H9 (cell line): ENCODE results near the gene ROBO2. TPM values are rescaled to one million over a fixed set of nuclear protein-coding genes. Genes with fewer than 3 reads are reported as not detected.

Experiments used
- DNase-seq: peaks from one replicate; pipeline ENCODE4 v3.0.0-alpha.2; 2017
- H2AFZ ChIP-seq: one replicate; pipeline ENCODE4 v1.6.1; 2013; ENCODE audit warnings: mild to moderate bottlenecking, low read length, control low read depth, moderate library complexity
- H2AK5ac ChIP-seq: 2 replicates; pipeline ENCODE4 v1.6.1; 2013; ENCODE audit warnings: low read length, control low read depth, mixed read lengths; ENCODE audit not compliant: insufficient read length
- H2BK120ac ChIP-seq: one replicate; pipeline ENCODE4 v1.6.1; 2013; ENCODE audit warnings: low read depth, mild to moderate bottlenecking, low read length, control low read depth, inconsistent platforms; ENCODE audit not compliant: poor library complexity, severe bottlenecking
- H2BK12ac ChIP-seq: 2 replicates; pipeline ENCODE4 v1.6.1; 2013; ENCODE audit warnings: low read length, control low read depth, mixed read lengths, low read depth; ENCODE audit not compliant: insufficient read length
- H2BK15ac ChIP-seq: 2 replicates; pipeline ENCODE4 v1.6.1; 2013; ENCODE audit warnings: low read depth, low read length, control low read depth
- H2BK20ac ChIP-seq: one replicate; pipeline ENCODE4 v1.6.1; 2013; ENCODE audit warnings: low read depth, mild to moderate bottlenecking, low read length, control low read depth, inconsistent platforms; ENCODE audit not compliant: poor library complexity, severe bottlenecking
- H2BK5ac ChIP-seq: 2 replicates; pipeline ENCODE4 v1.6.1; 2013; ENCODE audit warnings: low read length, control low read depth, mixed read lengths; ENCODE audit not compliant: insufficient read length
- H3K14ac ChIP-seq: 2 replicates; pipeline ENCODE4 v1.6.1; 2013; ENCODE audit warnings: low read length, control low read depth; ENCODE audit not compliant: insufficient read depth
- H3K18ac ChIP-seq: 2 replicates; pipeline ENCODE4 v1.6.1; 2013; ENCODE audit warnings: low read depth, mild to moderate bottlenecking, mixed read lengths, low read length, control low read depth; ENCODE audit not compliant: insufficient read length
- H3K23ac ChIP-seq: 2 replicates; pipeline ENCODE4 v1.6.1; 2013; ENCODE audit warnings: low read length, control low read depth, mixed read lengths, low read depth; ENCODE audit not compliant: insufficient read length
- H3K23me2 ChIP-seq: 2 replicates; pipeline ENCODE4 v1.6.1; 2013; ENCODE audit warnings: low read depth, mild to moderate bottlenecking, mixed read lengths, low read length, control low read depth; ENCODE audit not compliant: insufficient read length, poor library complexity, severe bottlenecking
- H3K27ac ChIP-seq: 2 replicates; pipeline ENCODE4 v1.5.1; 2013; ENCODE audit warnings: low read length, control low read depth, mixed read lengths, low read depth; ENCODE audit not compliant: insufficient read length
- H3K27me3 ChIP-seq: 2 replicates; pipeline ENCODE4 v1.6.1; 2013; ENCODE audit warnings: low read length, control low read depth, inconsistent platforms; ENCODE audit not compliant: insufficient read depth
- H3K4ac ChIP-seq: 2 replicates; pipeline ENCODE4 v1.6.1; 2013; ENCODE audit warnings: low read depth, mild to moderate bottlenecking, control low read depth, inconsistent platforms, low read length, moderate library complexity
- H3K4me1 ChIP-seq: 2 replicates; pipeline ENCODE4 v1.6.1; 2013; ENCODE audit warnings: low read length, control low read depth, inconsistent platforms; ENCODE audit not compliant: insufficient read depth
- H3K4me2 ChIP-seq: 2 replicates; pipeline ENCODE4 v1.6.1; 2013; ENCODE audit warnings: low read length, control low read depth, mixed read lengths; ENCODE audit not compliant: insufficient read length, insufficient read depth
- H3K56ac ChIP-seq: 2 replicates; pipeline ENCODE4 v1.6.1; 2013; ENCODE audit warnings: low read depth, mild to moderate bottlenecking, mixed read lengths, low read length, control low read depth; ENCODE audit not compliant: insufficient read length
- H3K79me1 ChIP-seq: 2 replicates; pipeline ENCODE4 v1.6.1; 2013; ENCODE audit warnings: low read depth, mild to moderate bottlenecking, moderate library complexity, low read length, control low read depth, inconsistent platforms; ENCODE audit not compliant: insufficient read depth, poor library complexity, severe bottlenecking
- H3K79me2 ChIP-seq: 2 replicates; pipeline ENCODE4 v1.6.1; 2013; ENCODE audit warnings: low read length, control low read depth, inconsistent platforms; ENCODE audit not compliant: insufficient read depth
- H3K9ac ChIP-seq: 2 replicates; pipeline ENCODE4 v1.6.1; 2013; ENCODE audit warnings: low read length, control low read depth, mixed read lengths; ENCODE audit not compliant: insufficient read length; ENCODE audit errors: extremely low read depth
- H3K9me3 ChIP-seq: one replicate; pipeline ENCODE4 v1.6.1; 2013; ENCODE audit warnings: low read depth, low read length, inconsistent platforms; ENCODE audit not compliant: control insufficient read depth
- H3T11ph ChIP-seq: one replicate; pipeline ENCODE4 v1.6.1; 2013; ENCODE audit warnings: mild to moderate bottlenecking, low read length, control low read depth, inconsistent platforms
- H4K20me1 ChIP-seq: one replicate; pipeline ENCODE4 v1.6.1; 2013; ENCODE audit not compliant: control insufficient read depth, insufficient read length, insufficient read depth
- H4K5ac ChIP-seq: 2 replicates; pipeline ENCODE4 v1.6.1; 2013; ENCODE audit warnings: low read depth, mild to moderate bottlenecking, mixed read lengths, low read length, control low read depth; ENCODE audit not compliant: insufficient read length
- H4K8ac ChIP-seq: replicated peaks from 2 replicates; pipeline ENCODE4 v1.6.1; 2013; ENCODE audit warnings: low read length, control low read depth, mixed read lengths, low read depth; ENCODE audit not compliant: insufficient read length
- H4K91ac ChIP-seq: 2 replicates; pipeline ENCODE4 v1.6.1; 2013; ENCODE audit warnings: low read depth, mild to moderate bottlenecking, moderate library complexity, mixed read lengths, low read length, control low read depth; ENCODE audit not compliant: insufficient read length
- H3K27ac Mint-ChIP-seq, 3 experiments: 2 replicates in 2 of 3; 3 replicates in 1 of 3; pipeline ENCODE4 v1.8.0; 2020 to 2021; ENCODE audit warnings: mixed read lengths in 3 of 3, mild to moderate bottlenecking in 1 of 3, moderate library complexity in 1 of 3
- H3K27me3 Mint-ChIP-seq: 2 replicates; pipeline ENCODE4 v1.8.0; 2021; ENCODE audit warnings: low read depth, mild to moderate bottlenecking, moderate library complexity, mixed read lengths
- H3K36me3 Mint-ChIP-seq, 3 experiments: 2 replicates in 2 of 3; 3 replicates in 1 of 3; pipeline ENCODE4 v1.8.0; 2020 to 2021; ENCODE audit warnings: low read depth in 3 of 3, mixed read lengths in 3 of 3; ENCODE audit not compliant: insufficient read depth in 1 of 3
- H3K4me1 Mint-ChIP-seq, 2 experiments: 2 replicates each; pipeline ENCODE4 v1.8.0; 2020; ENCODE audit warnings: mixed read lengths in 2 of 2
- H3K4me3 Mint-ChIP-seq, 2 experiments: 2 replicates in 1 of 2; 3 replicates in 1 of 2; pipeline ENCODE4 v1.8.0; 2020 to 2021; ENCODE audit warnings: mild to moderate bottlenecking in 2 of 2, mixed read lengths in 2 of 2, moderate library complexity in 1 of 2
- H3K9me3 Mint-ChIP-seq, 2 experiments: 2 replicates in 1 of 2; 3 replicates in 1 of 2; pipeline ENCODE4 v1.8.0; 2020; ENCODE audit warnings: mild to moderate bottlenecking in 2 of 2, mixed read lengths in 2 of 2, moderate library complexity in 1 of 2
- CTCF ChIP-seq: fragments of 200-600 bp; sonication (generic); conservative IDR thresholded peaks from 3 replicates; pipeline ENCODE4 v1.8.0; 2021; ENCODE audit warnings: antibody characterized with exemption, mild to moderate bottlenecking
- WGBS: extraction: QIAGEN DNeasy Blood & Tissue Kit; methylation state at CpG from one replicate; pipeline ENCODE4 v1.1.7; 2013; ENCODE audit warnings: missing lambda C conversion rate, low lambda C conversion rate, mixed read lengths; ENCODE audit not compliant: insufficient read length; ENCODE audit errors: extremely low coverage; 5-methylcytosine and 5-hydroxymethylcytosine counted together
- total RNA-seq: library from RNA; stranded (reverse); gene quantifications from 2 replicates; pipeline ENCODE4 v1.2.1, GENCODE V29; 2021

The ROBO2 gene
- total RNA-seq, 1 experiment from 2014 or later = 2.3 TPM

DNA sequence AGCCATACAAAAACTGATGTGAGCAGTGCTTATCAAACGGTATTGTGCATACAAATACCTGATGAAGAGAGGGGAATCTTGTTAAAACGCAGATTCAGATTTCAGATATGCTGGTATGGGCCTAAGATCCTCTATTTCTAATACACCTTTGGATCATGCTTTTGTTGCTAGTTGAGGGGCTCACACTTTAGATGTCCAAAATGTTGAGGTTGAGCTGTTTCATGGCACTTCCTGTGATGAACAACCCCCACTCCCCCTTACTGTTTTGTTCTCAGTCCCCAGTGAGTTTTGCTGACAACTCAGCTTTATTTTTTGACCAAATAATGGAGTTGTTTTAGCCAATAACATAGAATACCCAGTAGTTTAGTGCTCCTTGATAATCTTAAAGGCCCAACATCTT lies 53.2 kb downstream of the ROBO2 start:
- Histone ChIP-seq H4K8ac (no peak overlapping the region), H3K4ac (no peak overlapping the region), H3K79me2 (no peaks in the 10 kb centered on the region), H3K4me1 (peaks cover 5% of the 10 kb centered on the region; the same call in 1 of the 2 replicates), H3K27ac (no peak overlapping the region), H3K79me1 (no peaks in the 10 kb centered on the region), H3K23me2 (no peaks in the 10 kb centered on the region), H3K18ac (no peak overlapping the region), H3K27me3 (no peaks in the 10 kb centered on the region), H4K5ac (no peak overlapping the region), H3K4me2 (no peak overlapping the region), H2BK120ac (no peak overlapping the region), H3K9ac (no peak overlapping the region), H2BK20ac (no peak overlapping the region), H4K91ac (no peak overlapping the region), H2AK5ac (no peak overlapping the region), H2BK12ac (no peak overlapping the region), H3T11ph (no peak overlapping the region), H2AFZ (no peak overlapping the region), H2BK5ac (no peak overlapping the region), H2BK15ac (no peak overlapping the region), H3K9me3 (no peaks in the 10 kb centered on the region), H3K23ac (no peak overlapping the region), H3K56ac (no peak overlapping the region), H3K14ac (no peak overlapping the region), H4K20me1 (no peaks in the 10 kb centered on the region)
- no peaks in the 10 kb centered on the region for H3K9me3 Mint-ChIP-seq
- WGBS = no CpG with 5 or more reads among the region's 2 CpGs
- no peak overlapping the region for H3K4me3 Mint-ChIP-seq
- peaks cover 0 to 3% (median 3%) of the 10 kb centered on the region in 3 experiments; a peak in 2 of 7 replicates for H3K36me3 Mint-ChIP-seq
- DNase-seq = no peak
- no peak overlapping the region; a peak in 1 of 7 replicates for H3K27ac Mint-ChIP-seq
- peaks cover 7 to 8% of the 10 kb centered on the region in 2 experiments; a peak in 3 of 4 replicates for H3K4me1 Mint-ChIP-seq
- no peaks in the 10 kb centered on the region for H3K27me3 Mint-ChIP-seq
- no peak for TF ChIP-seq CTCF
